ENCODE data around the gene BMS1. TPM values are rescaled to one million over a fixed set of nuclear protein-coding genes. Genes with fewer than 3 reads are reported as not detected.

Gene BMS1
- total and polyA plus RNA-seq, 2 of the 8 experiments (the other 6 are each of a cell fraction or from before 2014, with no cell fraction given) = 3.7 to 34.6 TPM

DNA sequence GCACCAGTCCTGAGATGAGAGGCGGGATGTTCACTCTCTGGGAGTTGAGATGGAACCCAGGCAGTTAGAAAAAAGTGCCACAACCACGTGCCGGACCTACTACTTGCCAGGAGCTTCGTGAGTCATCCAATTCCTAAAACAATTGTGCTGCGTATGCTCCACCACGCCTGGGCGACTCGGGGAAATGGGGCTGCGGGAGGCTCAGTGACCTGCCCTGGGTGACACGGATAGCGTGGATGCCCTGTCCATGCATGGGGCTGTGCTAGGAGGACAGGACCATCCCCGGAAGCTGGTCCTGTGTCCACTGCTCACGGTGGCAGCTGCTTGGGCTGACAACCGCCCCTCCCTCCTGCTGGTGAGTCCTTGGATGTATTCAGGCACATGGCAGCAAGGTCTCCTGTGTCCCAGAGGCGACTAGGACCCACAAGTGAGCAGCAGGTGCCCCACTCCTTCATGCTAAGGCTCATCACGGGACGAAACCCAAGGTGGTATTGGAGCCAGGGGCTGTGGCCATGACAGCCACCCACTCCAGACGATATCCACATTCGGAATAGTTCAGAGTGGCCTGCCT, 90.4 kb downstream of the BMS1 start:
- H4K20me1 ChIP-seq (replicated peaks in 1 of 2; ENCODE audit: control insufficient read depth in 1 of 2, insufficient read depth in 2 of 2, low read length in 2 of 2) = no peaks in the 10 kb centered on the region
- no peak overlapping the region for H2BK20ac ChIP-seq (ENCODE audit: low read length)
- H3K14ac ChIP-seq (ENCODE audit: insufficient read length) = no peak overlapping the region
- H3K4me3 ChIP-seq (ENCODE audit: extremely low read depth in 1 of 4, insufficient read depth in 2 of 4, low read depth in 3 of 4, low read length in 4 of 4) = no peak overlapping the region
- no peaks in the 10 kb centered on the region for H3K23me2 ChIP-seq (ENCODE audit: low read depth, low read length)
- no peak overlapping the region for H3K4me2 ChIP-seq (ENCODE audit: insufficient read depth in 1 of 2, low read depth in 2 of 2, low read length in 2 of 2)
- no peak for DNase-seq (ENCODE audit: low read depth in 1 of 2, low spot score in 2 of 2)
- ChIA-PET POLR2A (ENCODE audit: partially characterized antibody) (no interaction called here), CTCF (ENCODE audit: partially characterized antibody) (interaction anchor here (0.7 to 1.6 kb wide), 3 partner anchors 119 to 599 kb away, joined by 3 to 5 read pairs (median 4); no protein-coding TSS in a partner anchor)
- H2AK5ac ChIP-seq (ENCODE audit: low read depth, low read length) = no peak overlapping the region
- H3K4ac ChIP-seq (replicated peaks; ENCODE audit: insufficient read length, low read depth, low read length) = no peak overlapping the region
- no peak overlapping the region for H4K8ac ChIP-seq (ENCODE audit: extremely low read depth, insufficient read depth, low read length)
- no peak overlapping the region for H4K5ac ChIP-seq (ENCODE audit: insufficient read length, low read depth, low read length)
- no peaks in the 10 kb centered on the region for H3K79me1 ChIP-seq (ENCODE audit: low read depth, low read length)
- 95% methylated on average over 19 of the region's 19 CpGs; no CpG with 5 or more reads in 1 of the 2 experiments for WGBS, 2 experiments (ENCODE audit: extremely low coverage in 1 of 2, insufficient coverage in 1 of 2, insufficient read length in 1 of 2, insufficient replicate concordance in 2 of 2, low coverage in 1 of 2, low lambda C conversion rate in 2 of 2, missing lambda C conversion rate in 1 of 2)
- H3K9me3 ChIP-seq (ENCODE audit: insufficient read depth in 2 of 2, low read depth in 1 of 2, low read length in 1 of 2) = no peaks in the 10 kb centered on the region
- H2AFZ ChIP-seq (ENCODE audit: low read length) = no peak overlapping the region
- H2BK5ac ChIP-seq (ENCODE audit: low read depth, low read length) = no peak overlapping the region
- H3K23ac ChIP-seq (ENCODE audit: insufficient read length) = no peak overlapping the region
- H3K4me1 ChIP-seq (replicated peaks in 1 of 4; ENCODE audit: control insufficient read depth in 3 of 4, insufficient read depth in 4 of 4, low read length in 3 of 4) = no peaks in the 10 kb centered on the region; a peak in 1 of 7 replicates
- no peak overlapping the region for H3K27ac ChIP-seq (ENCODE audit: low read depth, low read length)
- H3K56ac ChIP-seq (replicated peaks; ENCODE audit: insufficient read length, low read depth, low read length) = no peak overlapping the region
- no peaks in the 10 kb centered on the region for H3K36me3 ChIP-seq (ENCODE audit: control insufficient read depth in 2 of 4, insufficient read depth in 4 of 4, low read length in 3 of 4)
- H4K91ac ChIP-seq (replicated peaks; ENCODE audit: insufficient read length, low read length) = no peak overlapping the region
- H2BK12ac ChIP-seq (ENCODE audit: low read depth, low read length) = no peak overlapping the region
- no peaks in the 10 kb centered on the region; a peak in 2 of 7 replicates for H3K27me3 ChIP-seq (replicated peaks in 1 of 4; ENCODE audit: control insufficient read depth in 3 of 4, extremely low read depth in 1 of 4, insufficient read depth in 3 of 4, low read length in 3 of 4)
- no peaks in the 10 kb centered on the region for H3K79me2 ChIP-seq (ENCODE audit: control insufficient read depth in 1 of 2, insufficient read depth in 2 of 2, low read length in 2 of 2)
- H2BK15ac ChIP-seq (ENCODE audit: low read length) = no peak overlapping the region
- H3K18ac ChIP-seq (ENCODE audit: extremely low read depth, low read length) = no peak overlapping the region
- no peak overlapping the region for H3K9ac ChIP-seq (replicated peaks in 1 of 4; ENCODE audit: extremely low read depth in 1 of 4, low read depth in 3 of 4, low read length in 3 of 4)
- FAIRE-seq = no peak
- no peak overlapping the region for H2BK120ac ChIP-seq (replicated peaks; ENCODE audit: low read depth, low read length)
- TF ChIP-seq, protein P1, sequence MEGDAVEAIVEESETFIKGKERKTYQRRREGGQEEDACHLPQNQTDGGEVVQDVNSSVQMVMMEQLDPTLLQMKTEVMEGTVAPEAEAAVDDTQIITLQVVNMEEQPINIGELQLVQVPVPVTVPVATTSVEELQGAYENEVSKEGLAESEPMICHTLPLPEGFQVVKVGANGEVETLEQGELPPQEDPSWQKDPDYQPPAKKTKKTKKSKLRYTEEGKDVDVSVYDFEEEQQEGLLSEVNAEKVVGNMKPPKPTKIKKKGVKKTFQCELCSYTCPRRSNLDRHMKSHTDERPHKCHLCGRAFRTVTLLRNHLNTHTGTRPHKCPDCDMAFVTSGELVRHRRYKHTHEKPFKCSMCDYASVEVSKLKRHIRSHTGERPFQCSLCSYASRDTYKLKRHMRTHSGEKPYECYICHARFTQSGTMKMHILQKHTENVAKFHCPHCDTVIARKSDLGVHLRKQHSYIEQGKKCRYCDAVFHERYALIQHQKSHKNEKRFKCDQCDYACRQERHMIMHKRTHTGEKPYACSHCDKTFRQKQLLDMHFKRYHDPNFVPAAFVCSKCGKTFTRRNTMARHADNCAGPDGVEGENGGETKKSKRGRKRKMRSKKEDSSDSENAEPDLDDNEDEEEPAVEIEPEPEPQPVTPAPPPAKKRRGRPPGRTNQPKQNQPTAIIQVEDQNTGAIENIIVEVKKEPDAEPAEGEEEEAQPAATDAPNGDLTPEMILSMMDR (IDR thresholded peaks at IDR 0.05; ENCODE audit: control extremely low read depth in 1 of 3, insufficient read depth in 1 of 3, low read depth in 1 of 3, low read length in 3 of 3) = no peak
- TF ChIP-seq SP2 (IDR thresholded peaks at IDR 0.05; ENCODE audit: low read length) (no peak), KDM4A (IDR thresholded peaks at IDR 0.05; ENCODE audit: low read depth, low read length, severe bottlenecking) (no peak), POLR2AphosphoS5 (IDR thresholded peaks at IDR 0.05; ENCODE audit: low read depth, low read length) (no peak), BACH1 (IDR thresholded peaks at IDR 0.05; ENCODE audit: low read length) (no peak), NANOG (IDR thresholded peaks at IDR 0.05; ENCODE audit: insufficient read depth, low read depth, low read length, poor library complexity, severe bottlenecking) (no peak), POLR2A (IDR thresholded peaks at IDR 0.05; ENCODE audit: control extremely low read depth in 1 of 2, low read depth in 2 of 2, low read length in 2 of 2) (no peak), YY1 (IDR thresholded peaks at IDR 0.05; ENCODE audit: low read depth, low read length) (no peak), GABPA (IDR thresholded peaks at IDR 0.05; ENCODE audit: borderline replicate concordance, insufficient read depth, low read length) (no peak), BRCA1 (IDR thresholded peaks at IDR 0.05; ENCODE audit: low read depth, low read length) (no peak), EGR1 (IDR thresholded peaks at IDR 0.05; ENCODE audit: borderline replicate concordance, low read depth, low read length) (no peak)
